ENCODE measurements around the gene NHSL1.

The NHSL1 gene

DNA sequence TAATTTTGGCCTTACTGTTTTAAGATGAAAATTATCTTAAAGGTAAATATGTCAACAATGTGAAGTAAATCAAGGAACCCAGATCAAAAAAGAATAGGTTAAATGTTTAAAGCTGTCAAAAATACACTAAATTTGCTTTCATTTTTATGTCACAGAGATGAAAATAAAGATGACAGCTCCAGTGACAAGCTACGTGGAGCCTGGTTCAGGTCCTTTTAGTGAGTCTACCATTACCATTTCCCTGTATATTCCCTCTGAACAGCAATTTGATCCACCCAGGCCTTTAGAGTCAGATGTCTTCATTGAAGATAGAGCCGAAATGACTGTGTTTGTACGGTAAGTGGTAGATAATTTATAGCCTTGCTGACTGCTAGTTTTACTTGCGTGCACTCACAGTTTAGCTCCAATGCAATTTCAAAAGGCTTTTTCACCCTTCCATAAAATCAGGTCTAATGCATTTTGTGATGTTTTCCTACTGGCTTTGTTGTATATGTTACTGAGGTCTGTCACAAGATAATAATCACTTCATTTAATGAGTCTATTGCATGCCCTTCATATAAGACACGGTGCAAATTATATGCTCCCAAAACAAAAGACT, 93.4 kb downstream of the NHSL1 start (continued):
- peak; percentile 87 for TF ChIP-seq FEZF1 (tag by site-specific recombination; IDR thresholded peaks at IDR 0.05)
- TF ChIP-seq, protein P1, sequence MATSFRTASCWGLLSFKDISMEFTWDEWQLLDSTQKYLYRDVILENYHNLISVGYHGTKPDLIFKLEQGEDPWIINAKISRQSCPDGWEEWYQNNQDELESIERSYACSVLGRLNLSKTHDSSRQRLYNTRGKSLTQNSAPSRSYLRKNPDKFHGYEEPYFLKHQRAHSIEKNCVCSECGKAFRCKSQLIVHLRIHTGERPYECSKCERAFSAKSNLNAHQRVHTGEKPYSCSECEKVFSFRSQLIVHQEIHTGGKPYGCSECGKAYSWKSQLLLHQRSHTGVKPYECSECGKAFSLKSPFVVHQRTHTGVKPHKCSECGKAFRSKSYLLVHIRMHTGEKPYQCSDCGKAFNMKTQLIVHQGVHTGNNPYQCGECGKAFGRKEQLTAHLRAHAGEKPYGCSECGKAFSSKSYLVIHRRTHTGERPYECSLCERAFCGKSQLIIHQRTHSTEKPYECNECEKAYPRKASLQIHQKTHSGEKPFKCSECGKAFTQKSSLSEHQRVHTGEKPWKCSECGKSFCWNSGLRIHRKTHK (tag by site-specific recombination; IDR thresholded peaks at IDR 0.05), result no peak
- TF ChIP-seq ZNF266 (tag by site-specific recombination; IDR thresholded peaks at IDR 0.05; ENCODE audit: low read depth), result no peak
- TF ChIP-seq ZNF510 (tag by site-specific recombination; IDR thresholded peaks at IDR 0.05; ENCODE audit: insufficient replicate concordance), result no peak
- TF ChIP-seq ZSCAN30 (tag by site-specific recombination; IDR thresholded peaks at IDR 0.05), result peak; percentile 100
- TF ChIP-seq SP7 (tag by site-specific recombination; IDR thresholded peaks at IDR 0.05), result peak; percentile 96
- TF ChIP-seq ZNF585B (tag by site-specific recombination; IDR thresholded peaks at IDR 0.05), result no peak
- no peak for TF ChIP-seq ZNF133 (tag by site-specific recombination; IDR thresholded peaks at IDR 0.05)
- TF ChIP-seq ZNF248 (tag by site-specific recombination; IDR thresholded peaks at IDR 0.05), result no peak
- peak; percentile 84 for TF ChIP-seq ZNF843 (tag by site-specific recombination; IDR thresholded peaks at IDR 0.05)
- TF ChIP-seq, protein P2, sequence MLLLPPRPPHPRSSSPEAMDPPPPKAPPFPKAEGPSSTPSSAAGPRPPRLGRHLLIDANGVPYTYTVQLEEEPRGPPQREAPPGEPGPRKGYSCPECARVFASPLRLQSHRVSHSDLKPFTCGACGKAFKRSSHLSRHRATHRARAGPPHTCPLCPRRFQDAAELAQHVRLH (tag by site-specific recombination; IDR thresholded peaks at IDR 0.05), result peak; percentile 68; the same call in 1 of the 2 replicates
- no peak for TF ChIP-seq ZNF549 (tag by site-specific recombination; IDR thresholded peaks at IDR 0.05)
- TF ChIP-seq KLF10 (tag by site-specific recombination; IDR thresholded peaks at IDR 0.05), result no peak; the same call in 1 of the 2 replicates

GRCh38 chr6:138404666-138405337, 94.5 kb downstream of the NHSL1 start:
- CTCF ChIA-PET, result interaction anchor here (0.5 to 3.4 kb wide), 33 partner anchors 10 to 733 kb away, joined by 3 to 26 read pairs (median 4); partner anchors contain the start of gene ARFGEF3
- POLR2A ChIA-PET, result interaction anchor here (0.6 to 1.9 kb wide), 7 partner anchors 8 to 298 kb away, joined by 3 to 8 read pairs (median 4); no protein-coding TSS in a partner anchor
- Histone ChIP-seq H3K4me1 (ENCODE audit: control insufficient read depth, insufficient read depth, low read length) (peaks cover 10% of the 10 kb centered on the region), H3K9me3 (ENCODE audit: control insufficient read depth, insufficient read depth, low read depth, low read length) (no peaks in the 10 kb centered on the region), H3K36me3 (ENCODE audit: control insufficient read depth in 2 of 2, insufficient read depth in 1 of 2, low read length in 2 of 2) (peaks cover 23 to 38% of the 10 kb centered on the region in 2 experiments), H3K27ac (ENCODE audit: extremely low read depth, low read depth, low read length) (peak overlapping the region; percentile 80; the same call in 1 of the 2 replicates), H3K4me3 (ENCODE audit: low read depth, low read length) (peak overlapping the region; percentile 82)
- TF ChIP-seq ZNF792 (tag by site-specific recombination; IDR thresholded peaks at IDR 0.05) (no peak), OSR2 (tag by site-specific recombination; IDR thresholded peaks at IDR 0.05) (no peak), ZNF521 (tag by site-specific recombination; IDR thresholded peaks at IDR 0.05) (no peak), ZNF555 (tag by site-specific recombination; conservative IDR thresholded peaks at IDR 0.05) (no peak), BCL11B (tag by site-specific recombination; IDR thresholded peaks at IDR 0.05; ENCODE audit: low read depth) (no peak), BCL11A (tag by site-specific recombination; IDR thresholded peaks at IDR 0.05; ENCODE audit: low read depth) (no peak), ZBTB48 (tag by site-specific recombination; IDR thresholded peaks at IDR 0.05) (peak; percentile 76; the same call in 1 of the 2 replicates), ZNF335 (tag by site-specific recombination; conservative IDR thresholded peaks at IDR 0.05) (peak; percentile 59), ZNF518A (tag by site-specific recombination; conservative IDR thresholded peaks at IDR 0.05; ENCODE audit: low read depth) (no peak), SP2 (tag by site-specific recombination; IDR thresholded peaks at IDR 0.05) (peak; percentile 21), ZNF19 (tag by site-specific recombination; IDR thresholded peaks at IDR 0.05; ENCODE audit: low read depth) (no peak), ZNF169 (tag by site-specific recombination; IDR thresholded peaks at IDR 0.05) (no peak), ZNF341 (tag by site-specific recombination; IDR thresholded peaks at IDR 0.05; ENCODE audit: low read depth) (peak; percentile 72; the same call in 1 of the 2 replicates), SP3 (tag by site-specific recombination; IDR thresholded peaks at IDR 0.05) (no peak)
- TF ChIP-seq, protein P3, sequence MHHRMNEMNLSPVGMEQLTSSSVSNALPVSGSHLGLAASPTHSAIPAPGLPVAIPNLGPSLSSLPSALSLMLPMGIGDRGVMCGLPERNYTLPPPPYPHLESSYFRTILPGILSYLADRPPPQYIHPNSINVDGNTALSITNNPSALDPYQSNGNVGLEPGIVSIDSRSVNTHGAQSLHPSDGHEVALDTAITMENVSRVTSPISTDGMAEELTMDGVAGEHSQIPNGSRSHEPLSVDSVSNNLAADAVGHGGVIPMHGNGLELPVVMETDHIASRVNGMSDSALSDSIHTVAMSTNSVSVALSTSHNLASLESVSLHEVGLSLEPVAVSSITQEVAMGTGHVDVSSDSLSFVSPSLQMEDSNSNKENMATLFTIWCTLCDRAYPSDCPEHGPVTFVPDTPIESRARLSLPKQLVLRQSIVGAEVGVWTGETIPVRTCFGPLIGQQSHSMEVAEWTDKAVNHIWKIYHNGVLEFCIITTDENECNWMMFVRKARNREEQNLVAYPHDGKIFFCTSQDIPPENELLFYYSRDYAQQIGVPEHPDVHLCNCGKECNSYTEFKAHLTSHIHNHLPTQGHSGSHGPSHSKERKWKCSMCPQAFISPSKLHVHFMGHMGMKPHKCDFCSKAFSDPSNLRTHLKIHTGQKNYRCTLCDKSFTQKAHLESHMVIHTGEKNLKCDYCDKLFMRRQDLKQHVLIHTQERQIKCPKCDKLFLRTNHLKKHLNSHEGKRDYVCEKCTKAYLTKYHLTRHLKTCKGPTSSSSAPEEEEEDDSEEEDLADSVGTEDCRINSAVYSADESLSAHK (tag by site-specific recombination; IDR thresholded peaks at IDR 0.05), result no peak
